Sigmoid colon (tissue), 7 donors: ENCODE results near the gene PILRA. TPM values are rescaled to one million over a fixed set of nuclear protein-coding genes. Genes with fewer than 3 reads are reported as not detected.
"Not testable (repeated sequence)": the region's sequence is repeated elsewhere in the genome, so short reads cannot be mapped to it uniquely, and the experiment has no call there.

Experiments used
- DNase-seq: peaks from one replicate; pipeline ENCODE4 v3.0.0-alpha.2; 2019
- H3K27ac ChIP-seq, 4 donors: fragments of 200-600 bp; sonication (generic); one replicate each; pipeline ENCODE4 v1.5.1; 2016 to 2019; ENCODE audit warnings: mild to moderate bottlenecking in 1 of 4
- H3K27me3 ChIP-seq, 3 donors: fragments of 200-600 bp; sonication (generic); one replicate each; pipeline ENCODE4 v1.5.1; 2019; ENCODE audit warnings: mild to moderate bottlenecking in 1 of 3
- H3K36me3 ChIP-seq, 4 donors: fragments of 200-600 bp; sonication (generic); one replicate each; pipeline ENCODE4 v1.5.1; 2016 to 2019
- H3K4me1 ChIP-seq, 4 donors: fragments of 200-600 bp; sonication (generic); one replicate each; pipeline ENCODE4 v1.5.1; 2017 to 2019
- H3K4me3 ChIP-seq, 4 donors: fragments of 200-600 bp; sonication (generic); one replicate each; pipeline ENCODE4 v1.5.1; 2017 to 2019; ENCODE audit warnings: mild to moderate bottlenecking in 2 of 4, moderate library complexity in 1 of 4
- H3K9me3 ChIP-seq, 4 donors: fragments of 200-600 bp in 3 of 4; sonication (generic) in 3 of 4; one replicate each; pipeline versions ENCODE4 v1.5.1 to v1.6.1; 2013 to 2019
- CTCF ChIP-seq, 4 experiments: fragments of 450-650 bp in 3 of 4; fragments of 200-600 bp in 1 of 4; IDR thresholded peaks; one replicate each; pipeline ENCODE4 v1.5.1; 2016 to 2019; ENCODE audit warnings: antibody characterized with exemption in 4 of 4, mild to moderate bottlenecking in 3 of 4, moderate library complexity in 2 of 4
- EP300 ChIP-seq, 4 donors: sonication (generic); formaldehyde crosslinking; IDR thresholded peaks; one replicate each; pipeline ENCODE4 v1.6.1; 2017; ENCODE audit warnings: antibody characterized with exemption in 4 of 4
- POLR2A ChIP-seq, 2 donors: fragments of 450-650 bp; IDR thresholded peaks; one replicate each; pipeline ENCODE4 v1.6.1; 2016; ENCODE audit warnings: antibody characterized with exemption in 2 of 2, mild to moderate bottlenecking in 2 of 2, moderate library complexity in 2 of 2
- POLR2AphosphoS5 ChIP-seq, 4 donors: sonication (generic); formaldehyde crosslinking; IDR thresholded peaks; one replicate each; pipeline ENCODE4 v1.6.1; 2017; ENCODE audit warnings: antibody characterized with exemption in 4 of 4
- WGBS, 2 donors: extraction: QIAGEN DNeasy Blood & Tissue Kit; methylation state at CpG; one replicate each; pipeline ENCODE4 v1.1.7; 2013; 5-methylcytosine and 5-hydroxymethylcytosine counted together
- intact Hi-C: fragments of 100-400 bp; cut with DNase I; formaldehyde crosslinking; loops from one replicate; pipeline ENCODE4 v1.15.1; 2023
- polyA plus RNA-seq, 3 donors: library from polyadenylated mRNA; stranded (reverse); fragments of 200-250 nt; gene quantifications; one replicate each; pipeline ENCODE4 v1.2.3, GENCODE V29; 2013
- total RNA-seq, 4 donors: library from RNA; depleted of rRNA; stranded (reverse); fragments of >200 nt; gene quantifications; one replicate each; pipeline ENCODE4 v1.1.0, GENCODE V29; 2016
- donor health status: healthy with polysubstance abuse.
- donor health status: Bipolar disorder and iron deficiency.
- donor health status: healthy.

PILRA gene
- total and polyA plus RNA-seq, 7 donors: 5.0 to 10.0 (median 5.8) TPM

DNA sequence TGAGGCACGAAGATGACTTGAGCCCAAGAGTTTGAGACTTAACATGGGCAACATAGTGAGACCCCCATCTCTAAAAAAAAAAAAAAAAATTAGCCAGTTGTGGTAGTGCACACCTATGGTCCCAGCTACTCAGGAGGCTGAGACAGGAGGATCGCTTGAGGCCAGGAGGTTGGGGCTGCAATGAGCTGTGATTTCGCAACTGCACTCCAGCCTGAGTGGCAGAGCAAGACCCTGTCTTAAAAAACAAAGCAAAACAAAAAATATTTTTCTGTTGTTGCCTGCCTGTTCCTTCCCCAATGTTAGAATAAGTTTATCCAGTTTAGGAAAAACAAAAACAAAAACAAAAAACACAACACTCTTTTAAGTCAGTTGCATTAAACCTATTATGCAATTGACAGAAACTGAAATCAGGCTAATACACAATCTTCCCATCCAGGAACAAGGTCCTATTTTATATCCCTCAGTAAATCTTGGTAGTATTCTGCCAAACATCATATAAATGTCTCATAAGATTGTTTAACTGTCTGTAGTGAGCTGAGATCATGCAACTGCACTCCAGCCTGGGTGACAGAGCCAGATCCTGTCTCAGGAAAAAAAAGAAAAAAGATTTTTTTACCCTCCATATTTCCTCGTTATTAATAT, 4.9 kb downstream of the PILRA start:
- DNase-seq: no peak
- 56 to 77% methylated on average over 4 of the region's 4 CpGs for WGBS, 2 donors
- TF ChIP-seq EP300 (IDR thresholded peaks at IDR 0.05) (no peak), POLR2A (IDR thresholded peaks at IDR 0.05) (no peak), CTCF (IDR thresholded peaks at IDR 0.05) (no peak)

DNA sequence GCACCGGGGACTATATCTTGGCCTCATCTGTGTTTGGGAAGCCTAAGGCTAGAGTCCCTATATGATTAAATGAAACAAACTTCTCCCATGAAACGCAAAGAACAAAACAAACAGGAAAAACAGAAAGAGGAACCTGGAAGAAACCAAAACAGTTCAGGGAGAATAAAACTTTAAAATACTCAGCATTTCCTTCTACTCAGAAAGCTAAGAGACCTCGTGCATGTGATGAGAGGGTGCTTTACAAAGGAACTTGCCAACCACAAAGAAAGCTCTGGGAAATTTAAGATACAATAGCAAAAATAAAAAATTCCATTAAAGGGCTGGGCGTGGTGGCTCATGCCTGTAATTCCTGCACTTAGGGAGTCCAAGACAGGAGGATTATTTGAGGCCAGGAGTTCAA, 6.9 kb downstream of the PILRA start:
- H3K4me1 ChIP-seq: no peaks in the 10 kb centered on the region
- TF ChIP-seq POLR2AphosphoS5 (IDR thresholded peaks at IDR 0.05) (no peak), EP300 (IDR thresholded peaks at IDR 0.05) (no peak), POLR2A (IDR thresholded peaks at IDR 0.05) (no peak), CTCF (IDR thresholded peaks at IDR 0.05) (no peak)
- WGBS, 2 donors: 62 to 75% methylated on average over 4 of the region's 4 CpGs
- no peak for DNase-seq
- no peaks in the 10 kb centered on the region for H3K9me3 ChIP-seq
- H3K36me3 ChIP-seq: no peaks in the 10 kb centered on the region
- H3K4me3 ChIP-seq: no peak overlapping the region
- no peaks in the 10 kb centered on the region for H3K27me3 ChIP-seq
- intact Hi-C loops: no loop called here
- peak overlapping the region in 2 of 4 donors; percentile 39 to 48 for H3K27ac ChIP-seq

More for the DNA sequence above, 4.9 kb downstream of the PILRA start:
- no peaks in the 10 kb centered on the region for H3K9me3 ChIP-seq
- no peaks in the 10 kb centered on the region for H3K27me3 ChIP-seq
- no peak overlapping the region for H3K27ac ChIP-seq
- no peaks in the 10 kb centered on the region for H3K4me1 ChIP-seq
- intact Hi-C loops: no loop called here
- no peaks in the 10 kb centered on the region for H3K36me3 ChIP-seq
- no peak overlapping the region for H3K4me3 ChIP-seq

GRCh38 chr7:100381531-100382233, 8.4 kb downstream of the PILRA start:
- H3K36me3 ChIP-seq, H3K27ac ChIP-seq, intact Hi-C loops, H3K27me3 ChIP-seq, H3K4me3 ChIP-seq, H3K9me3 ChIP-seq, H3K4me1 ChIP-seq: not testable (repeated sequence)
- WGBS, 2 donors: 84 to 92% methylated on average over 49 of the region's 49 CpGs
- DNase-seq: peak; percentile 50

DNA sequence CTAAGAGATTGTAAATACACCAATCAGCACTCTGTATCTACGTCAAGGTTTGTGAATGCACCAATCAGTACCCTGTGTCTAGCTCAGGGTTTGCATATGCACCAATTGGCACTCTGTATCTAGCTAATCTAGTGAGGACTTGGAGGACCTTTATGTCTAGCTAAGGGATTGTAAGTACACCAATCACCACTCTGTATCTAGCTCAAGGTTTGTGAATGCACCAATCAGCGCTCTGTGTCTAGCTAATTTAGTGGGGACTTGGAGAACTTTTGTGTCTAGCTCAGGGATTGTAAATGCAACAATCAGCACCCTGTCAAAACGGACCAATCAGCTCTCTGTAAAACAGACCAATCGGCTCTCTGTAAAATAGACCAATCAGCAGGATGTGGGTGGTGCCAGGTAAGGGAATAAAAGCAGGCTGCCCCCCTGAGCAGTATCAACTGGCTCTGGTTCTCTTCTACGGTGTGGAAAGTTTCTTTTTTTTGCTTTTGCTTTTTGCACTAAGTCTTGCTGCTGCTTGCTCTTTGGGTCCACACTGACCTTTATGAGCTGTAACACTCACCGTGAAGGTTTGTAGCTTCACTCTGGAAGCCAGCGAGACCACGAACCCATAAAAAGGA, 9.1 kb downstream of the PILRA start:
- peak overlapping the region in 2 of 4 donors; percentile 7 to 25 for H3K27ac ChIP-seq
- intact Hi-C loops, H3K36me3 ChIP-seq, H3K9me3 ChIP-seq, H3K4me1 ChIP-seq, H3K27me3 ChIP-seq, H3K4me3 ChIP-seq: not testable (repeated sequence)
- 76 to 83% methylated on average over 8 of the region's 8 CpGs for WGBS, 2 donors
- peak; percentile 53 for DNase-seq

DNA sequence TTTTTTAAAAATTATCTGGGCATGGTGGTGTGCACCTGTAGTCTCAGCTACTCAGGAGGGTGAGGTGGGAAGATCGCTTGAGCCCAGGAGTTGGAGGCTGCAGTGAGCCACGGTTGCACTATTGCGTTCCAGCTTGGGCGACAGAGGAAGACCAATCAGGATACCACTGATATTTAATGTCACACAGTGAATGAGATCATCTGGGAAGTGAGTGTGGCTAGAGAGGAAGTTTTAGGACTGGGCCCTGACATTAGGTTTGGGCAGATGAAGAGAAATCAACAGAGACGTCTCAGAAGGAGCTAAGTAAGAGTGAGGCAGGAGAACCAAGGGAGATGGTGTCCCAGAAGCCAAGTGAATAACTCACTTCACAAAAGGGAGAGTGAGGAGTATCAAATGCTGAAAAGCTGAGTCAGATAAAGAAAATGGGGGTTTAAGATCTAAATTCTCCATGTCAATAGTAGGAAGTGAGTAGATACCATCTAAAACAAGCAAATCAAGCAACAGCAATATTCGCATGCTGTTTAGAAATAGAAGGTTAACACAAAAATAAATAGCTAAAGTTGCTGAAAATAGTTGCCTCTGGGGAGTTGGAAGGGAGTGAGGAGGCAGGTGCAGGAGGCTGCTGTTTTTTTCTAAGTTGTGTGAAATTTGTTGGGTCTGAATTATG, 11.5 kb downstream of the PILRA start:
- intact Hi-C loops: no loop called here
- H3K4me3 ChIP-seq: no peak overlapping the region
- peaks cover 0 to 2% (median 0%) of the 10 kb centered on the region in 3 donors for H3K27me3 ChIP-seq
- no peaks in the 10 kb centered on the region for H3K9me3 ChIP-seq
- TF ChIP-seq CTCF (IDR thresholded peaks at IDR 0.05) (no peak), EP300 (IDR thresholded peaks at IDR 0.05) (no peak), POLR2A (IDR thresholded peaks at IDR 0.05) (no peak), POLR2AphosphoS5 (IDR thresholded peaks at IDR 0.05) (no peak)
- H3K27ac ChIP-seq: peak overlapping the region in 1 of 4 donors; percentile 0
- H3K4me1 ChIP-seq: no peaks in the 10 kb centered on the region
- no peaks in the 10 kb centered on the region for H3K36me3 ChIP-seq
- WGBS, 2 donors: 78 to 86% methylated on average over 6 of the region's 6 CpGs
- DNase-seq: no peak
